ENCODE measurements around the gene HSP90B1. TPM values are rescaled to one million over a fixed set of nuclear protein-coding genes. Genes with fewer than 3 reads are reported as not detected.

HSP90B1 gene
- polyA plus RNA-seq, 1 of the 3 experiments (the other 2 are of a cell fraction) = 420 TPM

GRCh38 chr12:103966736-103967135 is 36.5 kb downstream of the HSP90B1 start:
- H3K27ac ChIP-seq (ENCODE audit: low read depth in 2 of 2, low read length in 1 of 2) = peak overlapping the region; percentile 91 to 92
- H3K27me3 ChIP-seq (ENCODE audit: insufficient read depth) = no peaks in the 10 kb centered on the region
- H3F3A ChIP-seq (replicated peaks; ENCODE audit: insufficient read depth) = peaks cover 18% of the 10 kb centered on the region
- no peaks in the 10 kb centered on the region for H3K9me3 ChIP-seq
- peaks cover 87% of the 10 kb centered on the region for H3K79me2 ChIP-seq (ENCODE audit: insufficient read depth)
- H4K20me1 ChIP-seq (ENCODE audit: insufficient read depth) = peaks cover 19% of the 10 kb centered on the region
- no peak for DNase-seq
- H3K4me1 ChIP-seq (ENCODE audit: control insufficient read depth in 1 of 2, insufficient read depth in 2 of 2, low read depth in 1 of 2, low read length in 1 of 2) = peaks cover 6 to 22% of the 10 kb centered on the region in 2 experiments
- no peaks in the 10 kb centered on the region for H3K9me2 ChIP-seq
- CTCF ChIA-PET = interaction anchor here (1.3 to 2.1 kb wide), 2 partner anchors 10 to 142 kb away, joined by 4 to 10 read pairs; a partner anchor contains a TSS
- peak overlapping the region; percentile 96 for H3K9ac ChIP-seq
- H2AFZ ChIP-seq (ENCODE audit: low read depth) = peak overlapping the region; percentile 43; the same call in 1 of the 2 replicates
- POLR2A ChIA-PET = interaction anchor here (1.2 to 2.5 kb wide), 10 partner anchors 10 to 1141 kb away, joined by 3 to 77 read pairs (median 12); partner anchors contain the start of genes HCFC2, HSP90B1 and WASHC4
- TF ChIP-seq, protein P1, sequence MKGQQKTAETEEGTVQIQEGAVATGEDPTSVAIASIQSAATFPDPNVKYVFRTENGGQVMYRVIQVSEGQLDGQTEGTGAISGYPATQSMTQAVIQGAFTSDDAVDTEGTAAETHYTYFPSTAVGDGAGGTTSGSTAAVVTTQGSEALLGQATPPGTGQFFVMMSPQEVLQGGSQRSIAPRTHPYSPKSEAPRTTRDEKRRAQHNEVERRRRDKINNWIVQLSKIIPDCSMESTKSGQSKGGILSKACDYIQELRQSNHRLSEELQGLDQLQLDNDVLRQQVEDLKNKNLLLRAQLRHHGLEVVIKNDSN (IDR thresholded peaks at IDR 0.05; ENCODE audit: borderline replicate concordance, low read depth) = no peak
- TF ChIP-seq EZH2phosphoT487 (IDR thresholded peaks at IDR 0.05; ENCODE audit: borderline replicate concordance, low read depth) (no peak), SMC3 (IDR thresholded peaks at IDR 0.05; ENCODE audit: low read depth, low read length) (no peak)
- peaks cover 0 to 16% of the 10 kb centered on the region in 2 experiments for H3K36me3 ChIP-seq (replicated peaks in 1 of 2; ENCODE audit: control insufficient read depth in 1 of 2, insufficient read depth in 2 of 2, low read length in 1 of 2)
- WGBS (ENCODE audit: low lambda C conversion rate) = 21% methylated on average over 1 of the region's 1 CpG
- H3K4me3 ChIP-seq (ENCODE audit: low read depth in 2 of 2, low read length in 1 of 2) = peak overlapping the region; percentile 67 to 97
- peak overlapping the region; percentile 91 for H3K4me2 ChIP-seq

GRCh38 chr12:103969391-103969790 is 39.2 kb downstream of the HSP90B1 start:
- Histone ChIP-seq H3K27me3 (ENCODE audit: insufficient read depth) (no peaks in the 10 kb centered on the region), H3K4me3 (ENCODE audit: low read depth in 2 of 2, low read length in 1 of 2) (no peak overlapping the region), H3K9ac (peak overlapping the region; percentile 33; the same call in 1 of the 2 replicates), H4K20me1 (ENCODE audit: insufficient read depth) (peaks cover 19% of the 10 kb centered on the region), H3K36me3 (replicated peaks in 1 of 2; ENCODE audit: control insufficient read depth in 1 of 2, insufficient read depth in 2 of 2, low read length in 1 of 2) (peaks cover 0 to 23% of the 10 kb centered on the region in 2 experiments), H2AFZ (ENCODE audit: low read depth) (no peak overlapping the region), H3K9me3 (no peaks in the 10 kb centered on the region), H3F3A (replicated peaks; ENCODE audit: insufficient read depth) (peaks cover 13% of the 10 kb centered on the region), H3K79me2 (ENCODE audit: insufficient read depth) (peaks cover 95% of the 10 kb centered on the region), H3K9me2 (no peaks in the 10 kb centered on the region), H3K4me1 (ENCODE audit: control insufficient read depth in 1 of 2, insufficient read depth in 2 of 2, low read depth in 1 of 2, low read length in 1 of 2) (peaks cover 2 to 20% of the 10 kb centered on the region in 2 experiments), H3K4me2 (peak overlapping the region; percentile 57), H3K27ac (ENCODE audit: low read depth in 2 of 2, low read length in 1 of 2) (peak overlapping the region; percentile 7 to 73; a peak in 2 of 4 replicates)
- DNase-seq = no peak
- no peak for TF ChIP-seq SMC3 (IDR thresholded peaks at IDR 0.05; ENCODE audit: low read depth, low read length)
- TF ChIP-seq FOSL2 (IDR thresholded peaks at IDR 0.05; ENCODE audit: borderline replicate concordance, low read depth) = peak; percentile 84
- TF ChIP-seq RFX5 (IDR thresholded peaks at IDR 0.05; ENCODE audit: low read length) = no peak
- no peak for TF ChIP-seq RCOR1 (IDR thresholded peaks at IDR 0.05; ENCODE audit: low read length)
- no peak for TF ChIP-seq CTCF (IDR thresholded peaks at IDR 0.05)
- no peak for TF ChIP-seq FOXM1 (IDR thresholded peaks at IDR 0.05; ENCODE audit: low read depth)
- TF ChIP-seq PBX3 (IDR thresholded peaks at IDR 0.05) = peak; percentile 86
- peak; percentile 73 for TF ChIP-seq TEAD4 (IDR thresholded peaks at IDR 0.05; ENCODE audit: borderline replicate concordance, insufficient read depth)
- TF ChIP-seq MEF2A (IDR thresholded peaks at IDR 0.05; ENCODE audit: borderline replicate concordance, low read depth) = no peak
- TF ChIP-seq EP300 (IDR thresholded peaks at IDR 0.05; ENCODE audit: borderline replicate concordance in 1 of 2, low read depth in 1 of 2, low read length in 1 of 2) = peak in 1 of 2 experiments; percentile 63; a peak in 1 of 4 replicates
- peak; percentile 77 for TF ChIP-seq JUND (IDR thresholded peaks at IDR 0.05)
- TF ChIP-seq TCF12 (IDR thresholded peaks at IDR 0.05) = peak; percentile 60
- peak; percentile 37; the same call in 1 of the 2 replicates for TF ChIP-seq POLR2AphosphoS5 (IDR thresholded peaks at IDR 0.05; ENCODE audit: low read depth, low read length)
- no peak for TF ChIP-seq GATA2 (CRISPR knock-in tag; IDR thresholded peaks at IDR 0.05)
- no peak for TF ChIP-seq CHD2 (IDR thresholded peaks at IDR 0.05; ENCODE audit: low read length, partially characterized antibody)
- POLR2A ChIA-PET = no interaction called here
- WGBS (ENCODE audit: low lambda C conversion rate) = 23% methylated on average over 2 of the region's 2 CpGs
- CTCF ChIA-PET = interaction anchor here (2.0 kb wide), 1 partner anchor 140 kb away, joined by 7 read pairs; no protein-coding TSS in a partner anchor
